ENCODE data around the gene FRMD8.
"Not testable (repeated sequence)": the region's sequence is repeated elsewhere in the genome, so short reads cannot be mapped to it uniquely, and the experiment has no call there.

The FRMD8 gene

GRCh38 chr11:65435981-65436411 is 49.6 kb downstream of the FRMD8 start:
- no peak for DNase-seq (ENCODE audit: low read depth in 3 of 3)

DNA sequence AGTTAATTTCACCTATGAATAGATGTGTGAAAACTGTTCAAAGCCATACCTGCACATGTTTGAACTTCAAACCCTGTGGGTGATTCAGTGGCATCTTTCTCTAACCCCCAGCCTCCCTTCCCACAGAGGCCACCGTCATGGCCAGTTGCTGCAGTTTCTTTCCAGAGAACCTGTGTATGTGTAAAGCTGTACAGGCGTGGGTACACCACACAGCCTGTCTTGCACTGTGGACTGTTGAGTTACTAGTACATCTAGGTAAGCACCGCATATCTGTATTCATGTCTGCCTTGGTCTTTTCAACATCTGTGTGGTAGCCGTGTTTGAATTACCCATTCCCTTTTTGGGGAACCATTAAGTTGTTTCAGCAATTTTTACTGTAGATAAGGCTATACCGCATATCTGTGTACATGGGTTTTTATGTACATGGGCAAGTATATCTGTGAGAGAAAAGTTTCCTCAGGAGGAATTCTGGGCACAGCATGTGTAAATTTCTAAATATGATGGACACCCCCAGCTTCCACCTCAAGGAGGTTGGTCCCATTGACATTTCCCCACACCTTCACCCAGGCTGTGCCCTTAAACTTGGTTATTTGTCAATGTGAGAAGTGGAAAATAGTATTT is 50.1 kb downstream of the FRMD8 start:
- no peak for DNase-seq (ENCODE audit: low read depth in 3 of 3)

GRCh38 chr11:65437436-65438227 is 51.2 kb downstream of the FRMD8 start:
- DNase-seq (ENCODE audit: low read depth in 3 of 3) = no peak

GRCh38 chr11:65438257-65439151 is 52.1 kb downstream of the FRMD8 start:
- no peak for DNase-seq (ENCODE audit: low read depth in 3 of 3)

DNA sequence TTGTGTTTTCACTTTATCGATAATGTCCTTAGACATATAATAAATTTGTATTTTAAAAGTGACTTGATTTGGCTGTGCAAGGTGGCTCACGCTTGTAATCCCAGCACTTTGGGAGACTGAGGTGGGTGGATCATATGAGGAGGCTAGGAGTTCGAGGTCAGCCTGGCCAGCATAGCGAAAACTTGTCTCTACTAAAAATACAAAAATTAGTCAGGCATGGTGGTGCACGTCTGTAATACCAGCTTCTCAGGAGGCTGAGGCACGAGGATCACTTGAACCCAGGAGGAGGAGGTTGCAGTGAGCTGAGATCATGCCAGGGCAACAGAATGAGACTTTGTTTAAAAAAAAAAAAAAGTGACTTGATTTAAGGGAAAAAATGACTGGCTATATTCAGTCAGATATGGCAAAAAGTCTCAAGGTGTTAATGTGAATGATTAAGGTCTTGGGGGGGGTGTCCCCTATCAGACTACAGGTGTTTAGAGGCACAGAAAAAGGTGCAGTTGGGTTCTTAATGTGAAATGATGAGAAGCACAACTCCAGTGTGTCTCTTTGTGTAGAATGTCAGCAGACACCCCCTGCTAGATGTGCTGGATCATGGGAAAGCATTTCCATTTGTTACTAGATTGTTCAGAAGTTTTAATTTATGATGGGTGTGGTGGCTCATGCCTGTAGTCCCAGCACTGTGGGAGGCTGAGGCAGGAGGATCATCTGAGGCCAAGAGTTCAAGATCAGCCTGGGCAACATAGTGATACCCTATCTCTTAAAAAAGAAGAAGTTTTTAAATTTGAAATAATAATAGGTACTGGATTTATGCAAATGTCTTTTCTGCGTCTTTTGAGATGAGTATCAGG is 53.1 kb downstream of the FRMD8 start:
- DNase-seq (ENCODE audit: low read depth in 3 of 3) = no peak

DNA sequence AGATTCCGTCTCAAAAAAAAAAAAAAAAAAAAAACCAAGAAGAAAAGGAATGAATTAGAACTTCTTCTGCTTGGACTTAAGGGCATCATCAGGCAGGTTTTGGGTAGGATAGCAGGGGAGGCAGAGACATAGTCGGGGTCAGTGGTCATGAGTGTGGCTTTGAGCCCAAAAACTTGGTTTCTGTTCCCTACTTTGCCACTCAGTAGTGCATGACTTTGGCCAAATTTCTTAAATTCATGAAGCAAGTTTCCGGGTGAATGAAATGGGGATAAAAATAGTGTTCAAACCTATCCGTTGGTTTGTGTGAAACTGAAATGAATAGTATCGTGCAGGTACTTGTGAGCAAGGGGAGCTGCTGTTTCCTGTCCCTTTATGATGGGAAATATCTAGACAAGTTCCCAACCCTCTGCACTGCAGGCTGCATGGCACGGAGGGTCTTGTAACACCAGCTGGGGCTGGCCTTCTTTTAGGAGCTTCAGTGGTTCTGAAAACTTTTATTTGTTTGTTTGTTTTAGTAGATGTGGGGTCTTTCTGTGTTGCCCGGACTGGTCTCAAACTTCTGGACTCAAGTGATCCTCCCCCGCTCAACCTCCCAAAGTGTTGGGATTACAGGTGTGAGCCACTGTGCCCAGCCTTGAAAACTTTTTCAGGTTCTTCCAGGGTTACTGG is 54.5 kb downstream of the FRMD8 start:
- no peak for DNase-seq (ENCODE audit: low read depth in 3 of 3)

DNA sequence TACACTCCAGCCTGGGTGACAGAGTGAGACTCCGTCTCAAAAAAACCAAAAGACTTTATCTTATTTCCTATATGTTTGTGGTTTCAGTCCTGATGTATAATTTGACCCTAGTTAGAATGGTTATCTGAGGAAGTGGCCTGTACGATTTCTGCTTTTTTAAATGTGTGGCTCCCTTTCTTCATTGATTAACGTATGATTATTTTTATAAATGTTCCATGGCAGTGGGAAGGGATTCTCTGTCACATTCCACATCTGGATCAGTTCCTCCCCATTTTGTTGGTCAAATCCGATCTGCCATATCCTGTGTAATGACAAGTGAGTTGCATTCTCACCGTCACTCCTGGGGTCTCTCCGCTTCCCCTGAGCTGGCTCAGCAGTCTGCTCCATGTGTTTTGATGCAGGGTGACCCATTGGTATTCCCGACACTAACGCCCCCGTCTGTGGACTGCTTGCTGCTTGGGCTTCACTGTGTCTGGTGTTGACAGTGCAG is 56.5 kb downstream of the FRMD8 start:
- no peak for DNase-seq (ENCODE audit: low read depth in 3 of 3)

GRCh38 chr11:65444314-65445051 is 58.0 kb downstream of the FRMD8 start:
- no peak for DNase-seq (ENCODE audit: low read depth in 3 of 3)

GRCh38 chr11:65445101-65445603 is 58.7 kb downstream of the FRMD8 start:
- no peak for DNase-seq (ENCODE audit: low read depth in 3 of 3)

DNA sequence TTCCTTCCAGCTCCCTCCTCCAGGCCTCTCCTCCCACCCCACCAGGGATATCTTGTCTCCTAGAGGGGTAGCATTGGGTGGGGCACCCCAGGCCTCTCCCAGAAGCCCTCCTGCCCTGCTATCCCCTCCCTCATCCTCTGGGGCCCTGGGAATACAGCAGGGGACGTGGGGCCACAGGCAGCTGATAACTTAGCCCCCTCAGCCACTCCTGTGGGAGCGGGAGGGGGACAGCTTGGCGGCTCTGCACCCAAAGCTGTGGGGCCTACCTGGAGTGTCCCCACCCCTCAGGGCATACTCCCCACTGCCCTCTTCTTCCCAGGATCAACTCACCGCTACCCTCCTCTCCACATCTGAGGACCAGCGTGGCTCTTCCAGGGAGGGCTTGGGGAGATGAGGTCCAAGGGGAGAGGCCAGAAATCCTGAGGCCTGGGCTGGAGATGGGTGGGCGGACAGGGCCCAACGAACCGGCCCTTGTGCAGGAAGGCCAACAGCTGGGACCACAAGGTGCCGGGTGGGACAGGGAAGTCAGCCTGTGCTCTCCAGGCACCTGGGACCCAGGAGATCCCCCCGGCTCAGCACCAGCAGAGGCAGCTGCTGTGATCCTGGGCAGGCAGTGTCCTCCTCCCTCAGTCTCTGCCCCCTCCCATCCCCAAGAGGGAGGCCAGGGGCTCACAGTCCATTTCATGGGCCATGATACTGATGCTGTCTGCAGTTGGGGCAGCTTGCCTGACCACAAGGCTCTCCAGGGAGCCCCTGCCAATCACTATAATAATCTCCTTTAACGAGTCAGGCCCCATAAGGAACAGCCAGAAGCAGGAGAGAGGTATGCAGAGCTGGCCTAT is 59.4 kb downstream of the FRMD8 start:
- DNase-seq (ENCODE audit: low read depth in 3 of 3) = no peak

GRCh38 chr11:65446446-65447277 is 60.2 kb downstream of the FRMD8 start:
- DNase-seq (ENCODE audit: low read depth in 3 of 3) = no peak

DNA sequence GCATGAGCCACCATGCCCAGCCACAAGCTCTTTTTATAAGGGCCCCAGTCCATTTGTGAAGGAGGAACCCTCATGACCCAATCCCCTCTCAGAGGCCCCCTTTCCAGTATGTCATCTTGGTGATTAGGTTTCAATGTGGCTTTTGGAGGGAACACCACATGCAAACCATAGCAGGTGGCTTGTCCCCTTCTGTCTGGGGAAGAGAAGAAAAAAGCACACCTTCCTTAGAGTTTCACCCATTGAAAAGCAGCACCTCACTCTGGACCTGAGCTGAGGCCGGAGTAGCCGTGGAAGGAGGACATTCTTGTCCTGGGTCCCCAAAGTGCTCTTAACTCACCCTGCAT is 61.6 kb downstream of the FRMD8 start:
- no peak for DNase-seq (ENCODE audit: low read depth in 3 of 3)

DNA sequence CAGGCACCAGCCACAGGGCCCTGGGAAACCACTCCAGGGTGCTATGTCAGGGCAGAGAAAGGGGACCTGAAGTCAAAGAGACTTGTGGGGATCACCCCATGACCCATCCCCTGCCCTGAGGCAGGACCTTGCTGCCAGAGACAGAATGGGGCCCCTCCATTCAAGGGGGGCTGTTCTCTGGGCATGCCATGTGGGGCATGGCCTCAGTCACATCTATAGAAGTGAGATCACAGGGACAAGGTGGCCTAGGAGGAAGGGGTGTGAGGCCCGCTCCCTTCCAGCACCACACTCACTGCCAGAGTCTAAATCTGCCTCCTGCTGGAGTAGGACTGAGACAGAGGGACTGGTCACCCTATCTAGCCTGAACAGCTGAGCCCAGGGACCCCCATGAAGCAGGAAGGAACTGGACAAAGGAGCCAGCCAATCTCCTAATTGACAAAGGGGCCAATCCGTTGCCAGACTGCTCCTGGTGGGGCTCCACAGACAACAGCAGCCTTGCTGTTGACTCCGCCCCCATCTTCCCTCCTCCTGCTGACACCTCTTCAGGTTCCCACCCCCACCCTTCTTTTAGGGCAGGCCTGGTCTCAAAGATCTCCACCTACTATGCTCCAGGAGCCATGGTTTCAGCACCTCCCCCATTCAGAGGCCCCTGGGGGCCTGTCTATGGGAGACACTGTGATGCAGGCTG is 62.1 kb downstream of the FRMD8 start:
- DNase-seq (ENCODE audit: low read depth in 3 of 3) = no peak

DNA sequence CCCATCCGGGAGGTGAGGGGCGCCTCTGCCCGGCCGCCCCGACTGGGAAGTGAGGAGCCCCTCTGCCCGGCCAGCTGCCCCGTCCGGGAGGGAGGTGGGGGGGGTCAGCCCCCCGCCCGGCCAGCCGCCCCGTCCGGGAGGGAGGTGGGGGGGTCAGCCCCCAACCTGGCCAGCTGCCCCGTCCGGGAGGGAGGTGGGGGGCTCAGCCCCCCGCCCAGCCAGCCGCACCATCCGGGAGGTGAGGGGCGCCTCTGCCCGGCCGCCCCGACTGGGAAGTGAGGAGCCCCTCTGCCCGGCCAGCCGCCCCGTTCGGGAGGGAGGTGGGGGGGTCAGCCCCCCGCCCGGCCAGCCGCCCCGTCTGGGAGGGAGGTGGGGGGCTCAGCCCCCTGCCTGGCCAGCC is 64.9 kb downstream of the FRMD8 start:
- DNase-seq (ENCODE audit: low read depth in 3 of 3) = not testable (repeated sequence)

DNA sequence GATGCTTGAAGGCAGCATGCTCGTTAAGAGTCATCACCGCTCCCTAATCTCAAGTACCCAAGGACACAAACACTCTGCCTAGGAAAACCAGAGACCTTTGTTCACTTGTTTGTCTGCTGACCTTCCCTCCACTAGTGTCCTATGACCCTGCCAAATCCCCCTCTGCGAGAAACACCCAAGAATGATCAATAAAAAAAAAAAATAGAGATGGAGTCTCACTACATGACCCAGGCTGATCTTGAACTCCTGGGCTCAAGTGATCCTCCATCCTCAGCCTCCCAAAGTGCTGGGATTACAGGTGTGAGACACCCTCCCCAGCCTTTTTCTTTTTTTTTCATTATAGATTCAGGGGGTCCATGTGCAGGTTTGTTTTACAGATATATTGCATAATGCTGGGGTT is 65.8 kb downstream of the FRMD8 start:
- not testable (repeated sequence) for DNase-seq (ENCODE audit: low read depth in 3 of 3)

DNA sequence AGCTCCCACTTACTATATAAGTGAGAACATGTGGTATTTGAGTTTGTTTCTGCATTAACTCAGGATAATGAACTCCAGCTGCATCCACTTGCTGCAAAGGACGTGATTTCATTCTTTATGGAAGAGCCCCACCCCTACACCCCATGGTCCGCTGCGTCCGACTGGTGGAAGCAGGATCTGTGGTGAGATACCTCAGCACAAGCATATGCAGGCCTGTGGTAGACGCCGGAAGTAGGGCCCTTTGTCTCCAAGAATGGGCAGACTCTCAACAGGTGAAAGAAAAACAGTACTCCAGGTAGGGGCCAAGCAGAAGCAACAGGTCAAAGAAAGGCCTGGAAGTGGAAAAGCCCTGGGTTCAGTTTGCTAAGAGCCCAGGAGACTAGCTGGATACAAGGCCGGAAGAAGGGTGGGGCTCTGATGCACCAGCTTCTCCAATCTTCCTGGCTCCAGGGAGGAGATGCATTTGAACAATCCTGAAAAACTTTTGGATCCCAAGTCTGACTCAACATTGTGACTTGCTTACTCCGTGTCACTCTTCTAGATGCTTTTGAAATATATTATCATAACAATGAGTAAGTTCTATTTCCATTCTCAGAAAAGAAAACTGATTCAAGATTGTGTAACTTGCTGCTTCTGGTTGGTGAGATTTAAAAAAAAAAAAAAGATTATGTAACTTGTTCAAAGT is 66.5 kb downstream of the FRMD8 start:
- DNase-seq (ENCODE audit: low read depth in 3 of 3) = no peak

- DNase-seq (ENCODE audit: low read depth in 3 of 3) = no peak
These were observed 67.9 kb downstream of the FRMD8 start for GRCh38 chr11:65454311-65454695.
